Skeletal muscle satellite cell (primary cell): ENCODE data around the gene DLK2.
"Not testable (repeated sequence)": the region's sequence is repeated elsewhere in the genome, so short reads cannot be mapped to it uniquely, and the experiment has no call there.

Experiments used
- H3K27me3 ChIP-seq: 2 replicates; pipeline ENCODE4 v1.7.0; 2013; ENCODE audit warnings: low read length; ENCODE audit not compliant: control insufficient read depth, insufficient read depth
- H3K36me3 ChIP-seq: 2 replicates; pipeline ENCODE4 v1.7.0; 2013; ENCODE audit warnings: mild to moderate bottlenecking, control low read depth, low read length; ENCODE audit not compliant: insufficient read depth
- H3K4me1 ChIP-seq: 2 replicates; pipeline ENCODE4 v1.7.0; 2013; ENCODE audit warnings: low read length; ENCODE audit not compliant: control insufficient read depth, insufficient read depth
- H3K4me2 ChIP-seq: 2 replicates; pipeline ENCODE4 v1.7.0; 2013; ENCODE audit warnings: mild to moderate bottlenecking, low read length
- H3K4me3 ChIP-seq: 2 replicates; pipeline ENCODE4 v1.7.0; 2013; ENCODE audit warnings: low read length
- H3K9ac ChIP-seq: 2 replicates; pipeline ENCODE4 v1.7.0; 2013; ENCODE audit warnings: mild to moderate bottlenecking, low read depth, low read length, moderate library complexity
- H3K9me3 ChIP-seq: replicated peaks from 2 replicates; pipeline ENCODE4 v1.7.0; 2013; ENCODE audit warnings: mild to moderate bottlenecking, control low read depth, low read length

DLK2 gene

GRCh38 chr6:43434001-43434840, 21.1 kb downstream of the DLK2 start:
- H3K9ac ChIP-seq, result no peak overlapping the region
- H3K36me3 ChIP-seq, result peaks cover 51% of the 10 kb centered on the region

DNA sequence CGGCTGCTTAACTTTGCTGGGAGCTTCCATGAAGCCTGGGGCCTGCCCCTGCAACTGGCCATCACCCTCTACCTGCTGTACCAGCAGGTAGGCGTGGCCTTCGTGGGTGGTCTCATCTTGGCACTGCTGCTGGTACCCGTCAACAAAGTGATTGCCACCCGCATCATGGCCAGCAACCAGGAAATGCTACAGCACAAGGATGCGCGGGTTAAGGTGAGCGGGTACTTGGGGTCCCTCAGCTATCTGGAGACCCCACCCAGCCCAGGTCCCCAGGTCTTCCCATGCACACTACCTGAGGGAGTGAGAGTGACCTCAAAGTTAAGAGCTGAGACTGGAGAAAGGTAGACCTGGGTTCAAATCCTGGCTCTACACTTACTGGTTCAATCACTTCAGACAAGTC, 22.2 kb downstream of the DLK2 start:
- H3K4me1 ChIP-seq, result peaks cover 31% of the 10 kb centered on the region
- no peaks in the 10 kb centered on the region for H3K27me3 ChIP-seq
- H3K4me3 ChIP-seq, result no peak overlapping the region
- no peaks in the 10 kb centered on the region for H3K9me3 ChIP-seq
- no peak overlapping the region for H3K9ac ChIP-seq
- no peak overlapping the region for H3K4me2 ChIP-seq
- peaks cover 42% of the 10 kb centered on the region for H3K36me3 ChIP-seq

More at GRCh38 chr6:43434001-43434840, 21.1 kb downstream of the DLK2 start:
- Histone ChIP-seq H3K4me2 (no peak overlapping the region), H3K9me3 (no peaks in the 10 kb centered on the region), H3K4me1 (peaks cover 21% of the 10 kb centered on the region), H3K27me3 (no peaks in the 10 kb centered on the region), H3K4me3 (no peak overlapping the region)

- Histone ChIP-seq H3K36me3 (peaks cover 34% of the 10 kb centered on the region), H3K9me3 (no peaks in the 10 kb centered on the region), H3K9ac (no peak overlapping the region), H3K27me3 (no peaks in the 10 kb centered on the region), H3K4me2 (no peak overlapping the region), H3K4me3 (no peak overlapping the region), H3K4me1 (peaks cover 31% of the 10 kb centered on the region)
These were observed 23.1 kb downstream of the DLK2 start for GRCh38 chr6:43432009-43432945.

DNA sequence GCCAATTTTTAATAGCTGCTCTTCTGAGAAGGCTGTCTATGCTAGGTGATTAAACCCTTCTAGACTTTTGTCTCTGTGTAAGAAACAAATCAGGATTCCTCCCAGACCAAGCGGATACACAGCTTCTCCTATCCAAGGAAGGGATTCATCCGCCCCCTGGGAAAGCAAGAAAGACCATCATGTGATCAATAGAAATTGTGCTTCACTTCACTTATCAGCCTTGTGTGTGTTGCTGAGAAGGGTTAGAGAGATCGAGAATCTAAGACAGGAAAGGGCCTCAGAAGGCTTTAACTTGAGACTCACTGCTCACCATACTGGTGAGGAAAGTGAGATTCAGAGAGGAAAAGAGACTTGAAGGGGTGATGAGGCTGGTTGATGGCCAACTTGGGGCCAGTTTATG, 26.5 kb downstream of the DLK2 start:
- Histone ChIP-seq H3K9ac (peak overlapping the region; percentile 88), H3K4me3 (peak overlapping the region; percentile 95), H3K9me3 (no peaks in the 10 kb centered on the region), H3K36me3 (peaks cover 23% of the 10 kb centered on the region), H3K4me2 (peak overlapping the region; percentile 90), H3K27me3 (no peaks in the 10 kb centered on the region), H3K4me1 (peaks cover 19% of the 10 kb centered on the region)

DNA sequence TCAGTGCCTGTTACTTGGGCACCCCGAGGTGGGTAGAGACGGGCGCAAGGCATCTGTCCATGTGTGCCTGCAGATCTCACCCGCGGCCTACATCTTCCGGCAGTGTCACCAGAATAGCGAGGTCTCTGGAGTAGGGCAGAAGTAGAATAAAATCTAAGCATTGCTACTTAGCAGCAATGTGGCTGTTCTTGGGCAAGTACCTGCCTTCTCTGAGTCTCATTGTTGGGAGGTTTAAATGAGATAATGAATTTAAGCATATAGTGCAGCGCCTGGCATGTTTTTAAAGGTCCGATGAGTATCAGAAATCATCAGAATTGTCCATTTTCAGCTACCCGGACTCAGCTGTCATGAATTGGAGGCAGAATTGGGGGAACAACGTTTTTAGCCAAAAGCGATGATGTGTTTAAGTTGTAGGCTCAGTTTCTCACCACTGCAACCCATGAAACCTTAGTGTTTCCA, 27.2 kb downstream of the DLK2 start:
- Histone ChIP-seq H3K4me3 (peak overlapping the region; percentile 95), H3K36me3 (peaks cover 16% of the 10 kb centered on the region)

DNA sequence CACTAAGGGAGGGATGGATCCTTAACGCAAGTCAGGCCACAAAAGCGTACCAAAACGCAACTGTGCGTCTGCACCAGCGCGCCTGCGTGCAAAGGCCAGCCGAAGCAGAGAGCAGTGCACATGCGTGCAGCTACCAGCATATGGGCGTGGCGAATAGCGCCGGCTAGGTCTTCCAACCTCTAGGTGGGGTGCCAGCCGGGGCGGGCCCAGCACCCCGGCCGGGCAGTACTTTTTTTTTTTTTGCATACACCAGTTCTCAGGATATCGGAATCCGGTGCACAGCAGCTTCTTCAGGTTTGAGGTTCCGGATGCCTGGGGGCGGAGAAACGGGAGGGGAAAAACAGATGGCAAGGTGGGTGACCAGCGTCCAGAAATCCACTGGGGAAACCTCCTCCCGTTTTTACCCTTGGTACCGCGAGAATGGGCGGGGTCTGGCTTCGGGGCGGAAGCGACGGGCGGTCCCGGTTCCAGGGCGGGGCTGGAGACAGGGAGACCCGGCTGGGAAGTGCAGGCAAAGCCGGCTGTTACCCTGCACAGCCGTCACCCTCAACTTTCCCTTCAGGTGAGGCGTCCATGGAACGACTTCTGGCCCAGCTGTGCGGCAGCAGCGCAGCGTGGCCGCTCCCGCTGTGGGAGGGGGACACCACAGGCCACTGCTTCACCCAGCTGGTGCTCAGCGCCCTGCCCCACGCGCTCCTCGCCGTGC, 27.8 kb downstream of the DLK2 start, which contains the start of gene ABCC10:
Gene ABCC10 (plus strand): TSS at position 136 of the 706 bp plus-strand sequence. CDS start 438 bp downstream, at position 574.
- H3K4me1 ChIP-seq, result peaks cover 19% of the 10 kb centered on the region
- peaks cover 10% of the 10 kb centered on the region for H3K36me3 ChIP-seq
- peak within 1 kb of the TSS; percentile 95 for H3K4me3 ChIP-seq
- H3K4me2 ChIP-seq, result peak within 1 kb of the TSS; percentile 90
- H3K9ac ChIP-seq, result peak within 1 kb of the TSS; percentile 88
- no peaks in the 10 kb centered on the region for H3K27me3 ChIP-seq
- no peaks in the 10 kb centered on the region for H3K9me3 ChIP-seq

More for the DNA sequence above, 27.2 kb downstream of the DLK2 start:
- H3K4me1 ChIP-seq, result peaks cover 19% of the 10 kb centered on the region
- no peaks in the 10 kb centered on the region for H3K9me3 ChIP-seq
- peak overlapping the region; percentile 88 for H3K9ac ChIP-seq
- no peaks in the 10 kb centered on the region for H3K27me3 ChIP-seq
- H3K4me2 ChIP-seq, result peak overlapping the region; percentile 90

DNA sequence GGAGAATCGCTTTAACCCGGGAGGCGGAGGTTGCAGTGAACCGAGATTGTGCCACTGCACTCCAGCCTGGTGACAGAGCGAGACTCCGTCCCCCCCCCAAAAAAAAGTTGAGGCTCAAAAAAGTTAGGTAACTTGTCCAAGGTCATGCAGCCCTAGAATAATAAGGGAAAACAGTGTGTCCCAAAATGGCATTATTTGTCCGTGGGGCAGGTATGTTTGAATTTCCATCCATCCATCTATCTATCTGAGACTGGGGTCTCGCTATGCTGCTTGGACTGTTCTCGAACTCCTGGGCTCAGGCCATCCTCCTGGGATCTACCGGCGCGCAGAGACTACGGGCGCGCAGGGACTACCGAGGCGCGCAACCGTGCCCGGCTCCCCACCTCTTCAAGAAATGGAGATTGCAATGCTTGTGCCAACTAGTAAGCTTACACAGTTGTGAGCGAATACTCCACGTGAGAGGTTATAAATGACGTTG, 28.4 kb downstream of the DLK2 start:
- H3K36me3 ChIP-seq, result peaks cover 4% of the 10 kb centered on the region
- peak overlapping the region; percentile 90 for H3K4me2 ChIP-seq
- H3K4me1 ChIP-seq, result peaks cover 19% of the 10 kb centered on the region
- peak overlapping the region; percentile 95 for H3K4me3 ChIP-seq
- no peaks in the 10 kb centered on the region for H3K27me3 ChIP-seq
- H3K9me3 ChIP-seq, result no peaks in the 10 kb centered on the region
- peak overlapping the region; percentile 88 for H3K9ac ChIP-seq

DNA sequence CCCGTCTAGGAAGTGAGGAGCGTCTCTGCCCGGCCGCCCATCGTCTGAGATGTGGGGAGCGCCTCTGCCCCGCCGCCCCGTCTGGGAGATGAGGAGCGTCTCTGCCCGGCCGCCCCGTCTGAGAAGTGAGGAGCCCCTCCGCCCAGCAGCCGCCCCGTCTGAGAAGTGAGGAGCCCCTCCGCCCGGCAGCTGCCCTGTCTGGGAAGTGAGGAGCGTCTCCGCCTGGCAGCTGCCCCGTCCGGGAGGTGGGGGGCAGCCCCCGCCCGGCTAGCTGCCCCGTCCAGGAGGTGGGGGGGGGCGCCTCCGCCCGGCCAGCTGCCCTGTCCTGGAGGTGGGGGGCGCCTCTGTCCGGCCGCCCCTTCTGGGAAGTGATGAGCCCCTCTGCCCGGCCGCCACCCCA, 30.3 kb downstream of the DLK2 start:
- H3K9me3 ChIP-seq, result not testable (repeated sequence)

GRCh38 chr6:43421831-43422230, 33.5 kb downstream of the DLK2 start:
- no peak overlapping the region for H3K4me2 ChIP-seq
- H3K4me3 ChIP-seq, result no peak overlapping the region
- H3K9ac ChIP-seq, result no peak overlapping the region
- peaks cover 22% of the 10 kb centered on the region for H3K27me3 ChIP-seq
- no peaks in the 10 kb centered on the region for H3K36me3 ChIP-seq
- no peaks in the 10 kb centered on the region for H3K9me3 ChIP-seq
- H3K4me1 ChIP-seq, result peaks cover under 1% of the 10 kb centered on the region

More for the DNA sequence above, 30.3 kb downstream of the DLK2 start:
- H3K27me3 ChIP-seq, H3K4me3 ChIP-seq, H3K36me3 ChIP-seq, H3K9ac ChIP-seq, H3K4me2 ChIP-seq: not testable (repeated sequence)
- H3K4me1 ChIP-seq, result peaks cover 19% of the 10 kb centered on the region

- Histone ChIP-seq H3K9me3 (no peaks in the 10 kb centered on the region), H3K27me3 (peaks cover 25% of the 10 kb centered on the region), H3K36me3 (no peaks in the 10 kb centered on the region), H3K4me3 (no peak overlapping the region), H3K4me1 (no peaks in the 10 kb centered on the region), H3K4me2 (no peak overlapping the region), H3K9ac (no peak overlapping the region)
These were observed 35.2 kb downstream of the DLK2 start for GRCh38 chr6:43420012-43420709.
